Ovary (tissue), 9 donors: ENCODE data around the gene NECTIN1. TPM values are rescaled to one million over a fixed set of nuclear protein-coding genes. Genes with fewer than 3 reads are reported as not detected.

Experiments
- DNase-seq, 5 donors: peaks; one replicate each; pipeline ENCODE4 v3.0.0-alpha.2; 2019 to 2020
- H3K27ac ChIP-seq, 2 donors: fragments of 200-600 bp; one replicate each; pipeline versions ENCODE4 v1.5.1 to v1.8.0; 2019 to 2022
- H3K27me3 ChIP-seq: fragments of 200-600 bp; one replicate; pipeline ENCODE4 v1.8.0; 2022
- H3K36me3 ChIP-seq: fragments of 200-600 bp; sonication (generic); one replicate; pipeline ENCODE4 v1.5.1; 2019
- H3K4me1 ChIP-seq: one replicate; pipeline ENCODE4 v1.8.1; 2013; ENCODE audit warnings: mild to moderate bottlenecking, moderate library complexity; ENCODE audit not compliant: insufficient read depth
- H3K4me3 ChIP-seq: fragments of 200-600 bp; sonication (generic); one replicate; pipeline ENCODE4 v1.5.1; 2017
- H3K9me3 ChIP-seq, 2 donors: fragments of 200-600 bp in 1 of 2; sonication (generic) in 1 of 2; one replicate each; pipeline versions ENCODE4 v1.5.1 to v1.8.1; 2013 to 2019; ENCODE audit warnings: mild to moderate bottlenecking in 1 of 2, moderate library complexity in 1 of 2
- EP300 ChIP-seq: sonication (generic); formaldehyde crosslinking; IDR thresholded peaks from one replicate; pipeline ENCODE4 v1.6.1; 2017; ENCODE audit warnings: antibody characterized with exemption
- POLR2A ChIP-seq: fragments of 450-650 bp; IDR thresholded peaks from one replicate; pipeline ENCODE4 v1.6.1; 2017; ENCODE audit warnings: antibody characterized with exemption, mild to moderate bottlenecking, moderate library complexity
- WGBS, 3 donors: extraction: QIAGEN DNeasy Blood & Tissue Kit in 1 of 3; methylation state at CpG; one replicate each; pipeline versions ENCODE4 v1.1.5 to v1.1.7; 2013 to 2017; 5-methylcytosine and 5-hydroxymethylcytosine counted together
- intact Hi-C, 4 donors: fragments of 100-400 bp; cut with DNase I; formaldehyde crosslinking; loops; one replicate each; pipeline versions ENCODE4 v1.11.0 to v1.15.1; 2022 to 2023
- polyA plus RNA-seq, 2 donors: library from polyadenylated mRNA; stranded (reverse); fragments of 200-250 nt in 1 of 2; fragments of 350-450 nt in 1 of 2; fragmentation: Illumina TruSeq in 1 of 2; extraction: RNeasy Lipid Tissue Mini Kit (QIAGEN cat#74804) in 1 of 2; gene quantifications; one replicate each; pipeline ENCODE4 v1.2.3, GENCODE V29; 2013 to 2014
- total RNA-seq, 7 donors: library from RNA; depleted of rRNA in 2 of 7; stranded (reverse); fragments of >200 nt in 2 of 7; fragmentation: NEBNext Ultra II Directional in 3 of 7; extraction: Animal tissue kit (Norgen Biotek cat#: 25700) in 3 of 7; gene quantifications; one replicate each; pipeline versions ENCODE4 v1.1.0 to v1.2.4, GENCODE V29; 2016 to 2023
- TF ChIP-seq, protein P1 (sequence below), 3 donors: fragments of 450-650 bp in 2 of 3; fragments of 200-600 bp in 1 of 3; IDR thresholded peaks; one replicate each; pipeline versions ENCODE4 v1.5.1 to v1.8.0; 2016 to 2022; ENCODE audit warnings: antibody characterized with exemption in 3 of 3, mild to moderate bottlenecking in 1 of 3
- donor health status: DM: no; HTN: no; CAD: no; lungs with moderate emphysema.
- donor health status: DM: no; HTN: no; CAD: no.
- donor health status: Bipolar disorder and iron deficiency.
- donor health status: DM: yes; HTN: yes; CAD: no.
- donor health status: DM: no; HTN: no; CAD: no.
- donor health status: DM: yes; HTN: yes; CAD: no.

Gene NECTIN1
- total and polyA plus RNA-seq, 9 donors, result 1.5 to 12.1 (median 5.7) TPM

DNA sequence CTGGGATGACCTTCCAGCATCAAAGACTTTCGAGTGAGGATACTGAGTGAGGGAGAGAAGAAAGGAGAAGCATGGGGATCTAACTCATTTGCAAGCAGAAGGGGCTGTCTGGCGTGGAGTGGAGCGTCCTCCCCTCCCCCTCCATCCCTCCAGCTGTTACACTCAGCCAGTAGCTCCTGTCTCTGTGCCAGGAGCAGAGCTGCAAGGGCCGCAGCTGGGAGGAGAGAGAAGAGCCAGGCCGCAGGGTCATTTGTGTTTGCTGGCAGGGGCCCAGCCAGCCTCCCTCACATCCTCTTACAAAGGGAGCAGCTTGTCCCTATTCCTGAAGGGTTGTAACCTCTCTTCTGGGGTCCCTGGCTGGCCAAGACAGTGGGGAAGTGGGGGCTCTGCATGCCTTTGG, 57.9 kb downstream of the NECTIN1 start:
- DNase-seq, result peak; percentile 85 to 95 (median 92)
- intact Hi-C loops, result loop anchor here in 3 of 4 donors (5.0 kb wide), 1 partner anchor 56 kb away; the partner anchor contains the start of gene NECTIN1 (in 3 of the 3)
- Histone ChIP-seq H3K4me1 (peaks cover 9% of the 10 kb centered on the region), H3K27ac (no peak overlapping the region), H3K36me3 (no peaks in the 10 kb centered on the region), H3K9me3 (no peaks in the 10 kb centered on the region), H3K27me3 (no peaks in the 10 kb centered on the region), H3K4me3 (no peak overlapping the region)
- WGBS, 3 donors, result 4 to 8% (median 7%) methylated on average over 5 of the region's 5 CpGs
- TF ChIP-seq, protein P1, sequence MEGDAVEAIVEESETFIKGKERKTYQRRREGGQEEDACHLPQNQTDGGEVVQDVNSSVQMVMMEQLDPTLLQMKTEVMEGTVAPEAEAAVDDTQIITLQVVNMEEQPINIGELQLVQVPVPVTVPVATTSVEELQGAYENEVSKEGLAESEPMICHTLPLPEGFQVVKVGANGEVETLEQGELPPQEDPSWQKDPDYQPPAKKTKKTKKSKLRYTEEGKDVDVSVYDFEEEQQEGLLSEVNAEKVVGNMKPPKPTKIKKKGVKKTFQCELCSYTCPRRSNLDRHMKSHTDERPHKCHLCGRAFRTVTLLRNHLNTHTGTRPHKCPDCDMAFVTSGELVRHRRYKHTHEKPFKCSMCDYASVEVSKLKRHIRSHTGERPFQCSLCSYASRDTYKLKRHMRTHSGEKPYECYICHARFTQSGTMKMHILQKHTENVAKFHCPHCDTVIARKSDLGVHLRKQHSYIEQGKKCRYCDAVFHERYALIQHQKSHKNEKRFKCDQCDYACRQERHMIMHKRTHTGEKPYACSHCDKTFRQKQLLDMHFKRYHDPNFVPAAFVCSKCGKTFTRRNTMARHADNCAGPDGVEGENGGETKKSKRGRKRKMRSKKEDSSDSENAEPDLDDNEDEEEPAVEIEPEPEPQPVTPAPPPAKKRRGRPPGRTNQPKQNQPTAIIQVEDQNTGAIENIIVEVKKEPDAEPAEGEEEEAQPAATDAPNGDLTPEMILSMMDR (IDR thresholded peaks at IDR 0.05), result no peak

DNA sequence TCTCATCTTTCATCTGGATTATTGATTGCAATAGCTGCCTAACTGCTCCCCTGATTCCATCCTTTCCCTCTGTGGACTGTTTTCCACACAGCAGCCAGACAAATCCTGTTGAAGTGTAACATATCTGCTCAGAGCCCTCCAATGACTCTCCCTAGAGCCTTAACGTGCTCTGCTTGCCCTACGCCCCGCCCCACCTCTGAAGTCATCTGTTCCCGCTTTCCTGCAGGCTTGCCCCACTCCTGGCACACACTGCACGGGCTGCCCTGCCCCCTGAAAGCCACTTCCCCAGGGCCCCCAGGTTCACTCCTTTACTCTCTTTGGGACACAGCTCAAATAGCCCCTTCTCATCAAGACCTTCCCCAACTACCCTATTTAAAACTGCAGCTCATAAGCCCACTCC, 59.5 kb downstream of the NECTIN1 start:
- H3K27ac ChIP-seq, result no peak overlapping the region
- TF ChIP-seq, protein P1 (IDR thresholded peaks at IDR 0.05), result no peak
- TF ChIP-seq POLR2A (no peak), EP300 (no peak)
- no peak for DNase-seq
- no peaks in the 10 kb centered on the region for H3K27me3 ChIP-seq
- no peaks in the 10 kb centered on the region for H3K9me3 ChIP-seq
- H3K4me1 ChIP-seq, result peaks cover 9% of the 10 kb centered on the region
- intact Hi-C loops, result loop anchor here in 2 of 4 donors (2.0 to 5.0 kb wide), 3 partner anchors 58 to 441 kb away; partner anchors contain the start of gene NECTIN1 (in 1 of the 2)
- 86 to 91% (median 87%) methylated on average over 5 of the region's 5 CpGs for WGBS, 3 donors
- H3K36me3 ChIP-seq, result no peaks in the 10 kb centered on the region
- H3K4me3 ChIP-seq, result no peak overlapping the region

DNA sequence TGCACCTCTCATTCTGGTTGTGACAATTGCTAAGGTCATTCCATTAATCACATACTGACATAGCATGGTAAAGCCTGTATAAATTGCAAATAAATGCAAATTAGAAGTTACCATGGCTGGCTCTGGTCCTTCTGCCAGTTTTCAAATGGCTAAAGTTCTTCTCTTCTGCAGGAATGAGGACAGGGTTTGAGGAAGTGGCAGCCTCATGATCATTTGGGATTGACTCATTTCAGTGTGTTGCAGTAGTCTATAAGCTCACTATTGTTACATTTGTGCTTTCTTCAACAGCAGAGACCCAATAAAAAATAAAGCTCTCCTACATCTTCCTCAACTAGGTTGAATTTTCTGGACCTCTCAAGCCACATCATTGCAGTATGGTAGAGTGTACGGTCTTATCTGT, 60.3 kb downstream of the NECTIN1 start:
- TF ChIP-seq EP300 (no peak), POLR2A (no peak)
- TF ChIP-seq, protein P1 (IDR thresholded peaks at IDR 0.05), result no peak
- 90 to 96% (median 93%) methylated on average over 1 of the region's 1 CpG for WGBS, 3 donors
- no peaks in the 10 kb centered on the region for H3K9me3 ChIP-seq
- no peak overlapping the region for H3K27ac ChIP-seq
- H3K27me3 ChIP-seq, result no peaks in the 10 kb centered on the region
- H3K4me1 ChIP-seq, result peaks cover 9% of the 10 kb centered on the region
- intact Hi-C loops, result loop anchor here in 2 of 4 donors (2.0 to 5.0 kb wide), 3 partner anchors 59 to 442 kb away; partner anchors contain the start of gene NECTIN1 (in 1 of the 2)
- no peaks in the 10 kb centered on the region for H3K36me3 ChIP-seq
- no peak overlapping the region for H3K4me3 ChIP-seq
- no peak for DNase-seq

DNA sequence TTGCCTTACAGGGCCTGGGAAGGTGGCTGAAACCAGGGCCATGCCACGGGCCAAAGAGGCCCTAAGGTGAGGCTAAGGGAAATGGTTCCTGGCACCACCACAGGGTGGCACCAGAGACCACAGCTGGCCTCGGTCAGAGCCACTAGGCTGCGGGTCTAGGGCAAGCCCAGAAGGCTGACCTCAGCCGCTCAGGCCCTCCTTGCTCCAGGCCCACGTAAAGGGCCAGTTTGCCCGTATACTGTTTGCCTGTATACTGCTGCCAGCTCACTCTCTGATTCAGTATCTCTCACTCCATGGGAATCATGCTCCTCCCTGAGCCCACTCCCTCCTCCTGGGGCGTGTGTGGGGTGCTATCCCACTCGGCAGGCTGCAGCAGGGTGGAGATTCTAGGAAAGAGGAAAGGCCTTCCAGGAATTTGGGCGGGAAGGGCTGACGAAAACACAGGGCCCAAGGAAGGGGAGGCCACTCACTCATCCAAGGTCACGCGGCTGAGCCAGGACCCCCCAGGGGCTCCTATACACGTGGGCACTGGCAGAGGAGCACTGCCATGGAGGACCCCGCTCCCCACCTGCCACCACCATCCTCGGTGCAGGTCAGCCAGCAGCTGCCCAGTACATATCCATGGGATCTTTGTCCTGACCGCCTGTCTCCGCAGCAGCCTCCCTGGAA, 62.4 kb downstream of the NECTIN1 start:
- Histone ChIP-seq H3K36me3 (no peaks in the 10 kb centered on the region), H3K4me1 (peaks cover 4% of the 10 kb centered on the region), H3K9me3 (no peaks in the 10 kb centered on the region), H3K4me3 (no peak overlapping the region), H3K27me3 (no peaks in the 10 kb centered on the region), H3K27ac (no peak overlapping the region)
- peak; percentile 64 to 85 (median 79) for DNase-seq
- intact Hi-C loops, result loop anchor here in 2 of 4 donors (2.0 to 5.0 kb wide), 3 partner anchors 61 to 442 kb away; partner anchors contain the start of gene NECTIN1 (in 1 of the 2)
- TF ChIP-seq EP300 (no peak), POLR2A (no peak)
- TF ChIP-seq, protein P1 (IDR thresholded peaks at IDR 0.05), result peak; percentile 79 to 87 (median 80)
- 31 to 49% (median 35%) methylated on average over 17 of the region's 17 CpGs for WGBS, 3 donors
